ENCODE results near the gene INO80E.

INO80E gene

DNA sequence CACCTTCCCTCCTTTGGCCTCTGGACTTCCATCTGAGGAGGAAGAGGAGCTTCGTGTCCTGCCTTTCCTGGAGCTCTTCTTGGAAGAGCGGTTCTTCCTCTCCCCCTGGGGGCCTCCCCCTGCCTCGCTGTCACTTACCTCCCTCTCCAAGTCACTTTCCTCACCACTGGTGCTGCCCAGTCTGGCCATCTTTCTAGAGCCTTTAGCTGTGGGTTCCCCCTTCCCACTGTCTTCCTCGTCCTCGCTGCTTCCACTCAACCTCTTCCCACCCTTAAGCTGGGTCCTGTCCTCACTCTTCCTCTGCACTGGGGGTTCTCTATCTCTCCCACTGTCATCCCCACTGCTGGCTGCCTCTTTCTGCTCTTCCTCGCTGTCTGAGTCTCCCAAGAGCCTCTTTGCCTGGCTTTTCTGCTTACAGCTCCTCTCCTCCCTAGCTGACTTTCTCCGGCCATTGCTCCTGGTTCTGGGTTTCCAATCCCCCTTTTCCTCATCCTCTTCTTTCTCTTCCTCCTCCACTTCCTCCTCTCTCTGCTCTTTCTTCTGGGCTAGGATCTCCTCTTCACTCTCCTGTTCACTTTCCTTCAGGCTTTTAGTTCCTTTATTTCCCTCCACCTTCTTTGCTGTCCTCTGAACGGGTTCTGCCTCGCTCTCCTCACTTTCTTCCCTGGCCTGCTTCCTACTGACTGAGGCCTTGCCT, 2.0 kb upstream of the INO80E start:
- TF ChIP-seq, protein P1, sequence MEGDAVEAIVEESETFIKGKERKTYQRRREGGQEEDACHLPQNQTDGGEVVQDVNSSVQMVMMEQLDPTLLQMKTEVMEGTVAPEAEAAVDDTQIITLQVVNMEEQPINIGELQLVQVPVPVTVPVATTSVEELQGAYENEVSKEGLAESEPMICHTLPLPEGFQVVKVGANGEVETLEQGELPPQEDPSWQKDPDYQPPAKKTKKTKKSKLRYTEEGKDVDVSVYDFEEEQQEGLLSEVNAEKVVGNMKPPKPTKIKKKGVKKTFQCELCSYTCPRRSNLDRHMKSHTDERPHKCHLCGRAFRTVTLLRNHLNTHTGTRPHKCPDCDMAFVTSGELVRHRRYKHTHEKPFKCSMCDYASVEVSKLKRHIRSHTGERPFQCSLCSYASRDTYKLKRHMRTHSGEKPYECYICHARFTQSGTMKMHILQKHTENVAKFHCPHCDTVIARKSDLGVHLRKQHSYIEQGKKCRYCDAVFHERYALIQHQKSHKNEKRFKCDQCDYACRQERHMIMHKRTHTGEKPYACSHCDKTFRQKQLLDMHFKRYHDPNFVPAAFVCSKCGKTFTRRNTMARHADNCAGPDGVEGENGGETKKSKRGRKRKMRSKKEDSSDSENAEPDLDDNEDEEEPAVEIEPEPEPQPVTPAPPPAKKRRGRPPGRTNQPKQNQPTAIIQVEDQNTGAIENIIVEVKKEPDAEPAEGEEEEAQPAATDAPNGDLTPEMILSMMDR (IDR thresholded peaks at IDR 0.05), result no peak
- TF ChIP-seq ZFX (IDR thresholded peaks at IDR 0.05; ENCODE audit: borderline replicate concordance), result no peak

DNA sequence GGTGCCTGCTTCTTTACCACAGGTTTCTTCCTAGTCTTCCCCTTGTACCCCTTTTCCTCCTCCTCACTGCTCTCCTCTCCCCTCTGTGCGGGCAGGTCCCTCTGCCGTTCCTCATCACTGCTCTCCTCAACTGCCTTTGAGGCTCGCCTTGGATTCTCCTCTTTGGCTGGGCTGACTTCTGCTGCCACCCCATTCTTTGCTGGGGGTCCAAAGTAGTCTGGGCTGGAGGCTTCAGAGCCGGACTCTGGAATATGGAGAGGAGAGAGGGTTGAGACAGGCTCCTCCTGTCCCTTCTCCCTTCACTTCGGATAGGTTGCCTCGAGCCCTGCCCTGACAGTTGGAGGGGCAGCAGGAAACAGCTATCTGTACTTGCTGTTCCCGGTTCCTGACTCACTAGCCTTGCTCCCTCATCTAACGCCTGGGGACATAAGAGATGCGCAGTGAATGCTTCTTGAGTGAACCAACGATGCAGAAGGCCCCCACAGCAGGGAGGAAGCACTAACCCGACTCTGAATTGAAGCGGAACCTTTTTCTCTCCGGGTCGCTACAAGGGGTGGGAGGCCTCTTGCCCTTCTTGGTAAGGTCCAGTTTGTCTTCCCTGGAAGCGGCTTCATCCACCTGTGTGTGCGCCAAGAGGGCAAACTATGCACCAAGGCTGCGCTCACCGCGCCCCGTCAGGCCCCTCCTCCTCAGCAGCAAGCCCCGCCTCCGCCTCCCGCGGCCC, 1.3 kb upstream of the INO80E start:
- H3K27ac ChIP-seq, result peak overlapping the region; percentile 99
- TF ChIP-seq, protein P1 (IDR thresholded peaks at IDR 0.05), result no peak
- TF ChIP-seq ZFX (IDR thresholded peaks at IDR 0.05; ENCODE audit: borderline replicate concordance), result no peak

More for the DNA sequence above, 2.0 kb upstream of the INO80E start:
- peak overlapping the region; percentile 99 for H3K27ac ChIP-seq

DNA sequence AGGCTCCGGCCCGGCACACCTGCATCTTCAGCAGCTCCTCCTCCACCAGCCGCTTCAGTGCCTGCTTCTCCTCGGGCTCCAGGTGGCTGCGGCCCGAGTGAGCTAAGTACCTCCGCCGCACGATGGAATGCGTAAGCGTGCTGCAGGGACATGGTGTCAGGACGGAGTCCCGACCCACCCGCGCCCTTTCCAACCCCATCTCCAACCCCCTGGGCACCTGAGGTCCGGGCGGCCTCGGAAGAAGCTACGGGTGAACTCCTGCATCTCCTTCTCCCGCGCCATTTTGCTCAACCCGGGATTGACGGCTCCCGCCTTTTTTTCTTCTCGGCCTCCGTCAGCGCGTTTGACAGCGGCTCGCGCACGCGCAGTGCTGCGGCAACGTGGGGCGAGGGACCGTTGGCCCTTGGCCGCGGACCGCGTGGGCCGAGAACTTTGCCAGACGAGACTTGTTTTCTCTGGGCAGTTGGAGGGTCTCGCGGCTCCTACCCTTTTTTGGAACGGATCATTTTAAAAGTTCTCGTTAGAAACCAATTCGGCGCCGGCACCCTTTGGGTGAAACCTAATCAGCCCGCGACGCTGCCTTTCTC, 624 bp upstream of the INO80E start, which contains the start of gene HIRIP3:
Gene HIRIP3 (minus strand): TSS at position 294 of the 587 bp plus-strand sequence. CDS start 12 bp downstream, at position 282.
- TF ChIP-seq, protein P1 (IDR thresholded peaks at IDR 0.05), result no peak
- peak within 1 kb of the TSS; percentile 99 for H3K27ac ChIP-seq

DNA sequence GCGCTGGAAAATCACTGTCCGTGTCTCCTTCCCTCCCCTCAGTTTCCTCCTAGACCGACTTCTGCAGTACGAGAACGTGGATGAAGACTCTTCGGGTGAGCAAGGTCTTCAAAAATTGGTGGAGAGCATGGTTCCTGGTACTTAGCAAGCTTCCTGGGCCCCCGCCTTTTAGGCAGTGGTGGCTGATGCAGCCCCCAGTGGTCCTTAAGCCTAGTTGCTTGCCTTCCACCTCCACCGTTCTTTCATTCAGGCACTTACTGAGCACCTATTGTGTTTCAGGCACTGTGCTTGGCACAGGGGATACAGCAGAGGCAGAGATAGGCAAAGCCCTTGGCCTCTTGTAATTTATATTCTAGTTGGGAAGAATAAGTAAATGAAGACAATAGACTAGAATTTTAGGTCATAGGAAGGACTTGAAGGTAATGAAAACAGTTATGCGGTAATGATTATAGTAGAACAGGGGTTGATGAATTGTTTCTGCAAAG, 767 bp downstream of the INO80E start:
- peak overlapping the region; percentile 99 for H3K27ac ChIP-seq
- no peak for TF ChIP-seq ZFX (IDR thresholded peaks at IDR 0.05; ENCODE audit: borderline replicate concordance)
- TF ChIP-seq, protein P1 (IDR thresholded peaks at IDR 0.05), result no peak

DNA sequence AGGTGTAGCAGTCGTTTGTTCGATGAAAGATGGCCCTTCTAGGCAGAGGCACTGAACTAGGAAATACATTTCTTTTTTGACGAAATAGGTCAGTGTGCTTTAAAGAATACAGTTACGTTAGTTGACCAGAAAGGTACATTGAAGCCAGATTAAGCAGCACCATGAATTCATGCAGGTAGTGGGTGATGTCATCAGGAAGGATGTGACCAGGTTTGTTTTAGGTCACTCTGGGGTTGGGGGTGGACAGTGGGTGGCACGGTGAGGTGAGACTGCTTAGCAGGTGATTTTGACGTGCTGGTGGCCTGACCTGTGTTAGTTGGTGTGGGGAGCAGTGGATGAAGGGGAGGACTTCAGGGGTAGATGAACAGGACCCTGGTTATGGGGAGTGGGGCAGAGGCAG, 3.6 kb downstream of the INO80E start:
- TF ChIP-seq, protein P1 (IDR thresholded peaks at IDR 0.05), result no peak
- TF ChIP-seq ZFX (IDR thresholded peaks at IDR 0.05; ENCODE audit: borderline replicate concordance), result no peak
- peak overlapping the region; percentile 15; the same call in 1 of the 2 replicates for H3K27ac ChIP-seq

DNA sequence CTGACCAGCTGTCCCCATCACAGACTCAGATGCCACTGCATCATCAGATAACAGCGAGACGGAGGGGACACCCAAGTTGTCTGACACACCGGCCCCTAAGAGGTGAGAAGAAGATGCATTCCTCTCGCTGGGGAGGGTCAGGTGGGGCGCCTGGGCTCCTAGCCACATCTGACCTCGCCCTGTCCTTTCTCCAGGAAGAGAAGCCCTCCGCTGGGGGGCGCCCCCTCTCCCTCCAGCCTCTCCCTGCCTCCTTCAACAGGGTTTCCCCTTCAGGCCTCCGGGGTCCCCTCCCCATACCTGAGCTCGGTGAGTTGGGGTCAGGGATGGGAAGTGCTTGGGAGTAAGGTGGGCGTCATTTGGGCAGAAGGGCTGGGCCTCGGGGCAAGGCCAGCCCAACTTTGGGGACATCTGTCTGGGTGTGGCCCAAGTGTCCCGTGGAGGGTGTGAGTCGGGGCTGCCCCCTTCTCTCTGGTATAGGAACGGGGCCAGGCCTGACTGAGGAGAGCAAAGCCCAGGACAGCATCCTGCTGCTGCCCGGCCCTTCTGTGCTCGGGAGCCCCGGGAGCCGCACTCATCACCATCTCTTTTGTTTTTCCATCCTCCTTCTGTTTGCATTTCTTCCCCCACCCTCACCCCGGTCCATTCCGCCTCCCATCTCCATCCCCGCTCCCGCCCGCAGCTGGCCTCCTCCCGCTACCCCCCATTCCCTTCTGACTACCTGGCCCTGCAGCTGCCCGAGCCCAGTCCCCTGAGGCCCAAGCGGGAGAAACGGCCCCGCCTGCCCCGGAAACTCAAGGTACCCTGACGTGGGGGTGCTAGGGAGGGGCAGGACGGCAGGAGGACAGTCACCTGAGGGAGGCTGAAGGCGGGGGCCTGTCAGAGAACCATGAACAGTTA, 4.9 kb downstream of the INO80E start:
- no peak overlapping the region for H3K27ac ChIP-seq
- TF ChIP-seq ZFX (IDR thresholded peaks at IDR 0.05; ENCODE audit: borderline replicate concordance), result no peak
- TF ChIP-seq, protein P1 (IDR thresholded peaks at IDR 0.05), result peak; percentile 6; the same call in 1 of the 2 replicates

Measured in 22Rv1 (cell line).